Fibroblast of the aortic adventitia (primary cell): Measurements from ENCODE around the gene IBA57. TPM values are rescaled to one million over a fixed set of nuclear protein-coding genes. Genes with fewer than 3 reads are reported as not detected.

Experiments used
- DNase-seq: peaks from one replicate; pipeline ENCODE4 v3.0.0-alpha.2; 2010; ENCODE audit warnings: low read depth
- H3K4me3 ChIP-seq: 2 replicates; pipeline ENCODE4 v1.5.1; 2011; ENCODE audit warnings: low read depth, mild to moderate bottlenecking, control low read depth, low read length, moderate library complexity
- CTCF ChIP-seq: IDR thresholded peaks from 2 replicates; pipeline ENCODE4 v1.5.1; 2011; ENCODE audit warnings: mild to moderate bottlenecking, low read length, control low read depth, inconsistent platforms; ENCODE audit not compliant: insufficient read depth
- total RNA-seq: library from RNA; depleted of rRNA; stranded (reverse); fragments of >200 nt; gene quantifications from 2 replicates; pipeline ENCODE4 v1.2.3, GENCODE V29; 2012; ENCODE audit warnings: low replicate concordance

Gene IBA57
- total RNA-seq, 1 donor = 6.1 TPM

GRCh38 chr1:228144193-228144992, 21.2 kb upstream of the IBA57 start:
- DNase-seq = no peak
- H3K4me3 ChIP-seq = no peak overlapping the region
- no peak for TF ChIP-seq CTCF

GRCh38 chr1:228144993-228145343, 20.6 kb upstream of the IBA57 start:
- no peak for TF ChIP-seq CTCF
- no peak overlapping the region for H3K4me3 ChIP-seq
- no peak for DNase-seq

- no peak for TF ChIP-seq CTCF
- no peak overlapping the region for H3K4me3 ChIP-seq
- DNase-seq = no peak
Observed at GRCh38 chr1:228145463-228146416, 19.9 kb upstream of the IBA57 start.

- TF ChIP-seq CTCF = no peak
- no peak overlapping the region for H3K4me3 ChIP-seq
- DNase-seq = no peak
Observed at GRCh38 chr1:228146417-228147150, 19.0 kb upstream of the IBA57 start.

GRCh38 chr1:228147151-228147693, 18.4 kb upstream of the IBA57 start:
- no peak for TF ChIP-seq CTCF
- DNase-seq = no peak
- no peak overlapping the region for H3K4me3 ChIP-seq

- no peak for TF ChIP-seq CTCF
Observed at GRCh38 chr1:228147768-228148167, 17.8 kb upstream of the IBA57 start.

More at GRCh38 chr1:228147768-228148167, 17.8 kb upstream of the IBA57 start:
- no peak overlapping the region for H3K4me3 ChIP-seq
- DNase-seq = no peak
